K562 (cell line): ENCODE measurements around the gene MAP4K4. TPM values are rescaled to one million over a fixed set of nuclear protein-coding genes. Genes with fewer than 3 reads are reported as not detected.

ENCODE experiments used
- CBFA2T3 ChIP-seq: fragments of 450-650 bp; IDR thresholded peaks from 2 replicates; pipeline ENCODE4 v1.6.1; 2017
- ELK1 ChIP-seq: sonication (generic); formaldehyde crosslinking; IDR thresholded peaks from 2 replicates; pipeline ENCODE4 v1.8.1; 2022; ENCODE audit warnings: missing genetic modification reagents
- ETV5 ChIP-seq: sonication (generic); formaldehyde crosslinking; IDR thresholded peaks from 2 replicates; pipeline ENCODE4 v1.4.0; 2020; ENCODE audit warnings: low read depth, mild to moderate bottlenecking, missing genetic modification reagents
- KDM1A ChIP-seq, 2 experiments: fragments of 450-650 bp; IDR thresholded peaks; 2 replicates each; pipeline ENCODE4 v1.6.1; 2016; ENCODE audit warnings: mild to moderate bottlenecking in 2 of 2
- KLF6 ChIP-seq: fragments of 250-450 bp; sonication (Bioruptor Pico); IDR thresholded peaks from 2 replicates; pipeline ENCODE4 v1.4.0; 2020; ENCODE audit warnings: mild to moderate bottlenecking, moderate library complexity, borderline replicate concordance
- MEF2D ChIP-seq: conservative IDR thresholded peaks from 2 replicates; pipeline ENCODE4 v1.6.1; 2016; ENCODE audit warnings: low read depth, missing genetic modification characterization, missing compliant biosample characterization
- MLLT1 ChIP-seq, 2 experiments: fragments of 450-650 bp; IDR thresholded peaks; 2 replicates each; pipeline ENCODE4 v1.6.1; 2016
- RFX1 ChIP-seq: fragments of 450-650 bp; IDR thresholded peaks from 2 replicates; pipeline ENCODE4 v1.6.1; 2016; ENCODE audit warnings: mild to moderate bottlenecking, moderate library complexity
- STAT5B ChIP-seq: fragments of 250-450 bp; sonication (Bioruptor Pico); IDR thresholded peaks from 2 replicates; pipeline ENCODE4 v1.8.0; 2021; ENCODE audit warnings: mild to moderate bottlenecking, inconsistent platforms
- ZBTB9 ChIP-seq: fragments of 450-650 bp; formaldehyde crosslinking; IDR thresholded peaks from 2 replicates; pipeline ENCODE4 v1.4.0; 2020; ENCODE audit warnings: mild to moderate bottlenecking, moderate library complexity
- ZC3H11A ChIP-seq: IDR thresholded peaks from 2 replicates; pipeline ENCODE4 v1.6.1; 2012; ENCODE audit warnings: low read depth, low read length, improper control_type of control experiment
- ZNF140 ChIP-seq: fragments of 250-450 bp; sonication (Bioruptor Pico); IDR thresholded peaks from 2 replicates; pipeline ENCODE4 v1.8.0; 2021; ENCODE audit warnings: moderate library complexity, mild to moderate bottlenecking, inconsistent platforms
- ZNF197 ChIP-seq: fragments of 200-800 bp; sonication (Bioruptor generic); IDR thresholded peaks from 2 replicates; pipeline ENCODE4 v1.6.1; 2016; ENCODE audit warnings: low read depth, missing genetic modification characterization, missing compliant biosample characterization
- ZNF263 ChIP-seq: sonication (generic); formaldehyde crosslinking; IDR thresholded peaks from 2 replicates; pipeline ENCODE4 v1.8.0; 2022; ENCODE audit warnings: mild to moderate bottlenecking, missing genetic modification reagents, borderline replicate concordance
- polyA plus RNA-seq, 8 experiments: library from polyadenylated mRNA; depleted of rRNA in 4 of 8; stranded (reverse) in 5 of 8; unstranded in 3 of 8; fragments of >200 nt; fragmentation: Nextera tagmentation in 2 of 8; fragmentation: Illumina TruSeq in 1 of 8; extraction: Ambion mirVana in 2 of 8; extraction: Trizol in 1 of 8; gene quantifications; 2 replicates each; pipeline versions ENCODE4 v1.2.1 to v1.2.3, GENCODE V29; 2011 to 2014; ENCODE audit warnings: inconsistent platforms in 1 of 8, missing spikeins in 1 of 8
- total RNA-seq, 7 experiments: library from RNA; depleted of rRNA in 6 of 7; stranded (reverse); fragments of >200 nt in 6 of 7; fragmentation: Illumina TruSeq in 2 of 7; extraction: Trizol in 2 of 7; gene quantifications; 2 replicates each; pipeline versions ENCODE4 v1.2.1 to v1.2.3, GENCODE V29; 2011 to 2021; ENCODE audit warnings: low replicate concordance in 1 of 7
- TF ChIP-seq, protein P1 (sequence below): sonication (generic); formaldehyde crosslinking; IDR thresholded peaks from 2 replicates; pipeline ENCODE4 v1.8.0; 2023; ENCODE audit warnings: missing genetic modification reagents, mild to moderate bottlenecking, borderline replicate concordance
- TF ChIP-seq, protein P2 (sequence below): sonication (generic); formaldehyde crosslinking; IDR thresholded peaks from 2 replicates; pipeline ENCODE4 v1.4.0; 2020; ENCODE audit warnings: mild to moderate bottlenecking, missing genetic modification reagents

MAP4K4 gene
- total and polyA plus RNA-seq, 9 of the 15 experiments (the other 6 are each of a cell fraction or from before 2014, with no cell fraction given) = 7.6 to 76.4 (median 50.6) TPM

DNA sequence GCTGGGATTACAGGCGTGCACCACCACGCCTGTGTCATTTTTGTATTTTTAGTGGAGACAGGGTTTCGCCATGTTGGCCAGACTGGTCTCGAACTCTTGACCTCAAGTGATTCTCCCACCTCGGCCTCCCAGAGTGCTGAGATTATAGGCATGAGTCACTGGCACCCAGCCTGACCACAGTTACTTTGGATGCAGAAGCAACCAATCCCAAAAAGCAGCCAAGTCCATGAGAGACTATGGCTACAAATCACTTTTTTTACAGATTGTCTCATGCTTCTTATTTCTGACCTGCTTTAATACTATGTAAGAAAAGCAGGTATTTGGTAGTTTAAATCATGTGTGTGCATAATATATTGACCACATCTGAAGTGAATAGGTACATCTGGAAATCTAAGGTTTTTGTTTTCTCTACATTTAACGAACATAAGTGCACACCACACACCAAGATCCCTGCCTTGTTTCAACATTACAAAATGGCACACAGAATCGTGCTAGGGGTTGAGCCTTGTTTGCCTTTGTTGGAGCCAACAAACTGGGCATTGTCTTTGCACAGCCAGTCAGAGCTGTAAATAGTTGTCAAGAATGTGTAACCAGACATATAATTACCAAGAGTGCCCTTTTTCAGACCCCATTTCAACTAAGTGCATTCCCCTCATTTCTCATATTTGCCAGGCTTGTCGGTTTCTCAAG lies 18.3 kb upstream of the MAP4K4 start (continued):
- TF ChIP-seq, protein P1, sequence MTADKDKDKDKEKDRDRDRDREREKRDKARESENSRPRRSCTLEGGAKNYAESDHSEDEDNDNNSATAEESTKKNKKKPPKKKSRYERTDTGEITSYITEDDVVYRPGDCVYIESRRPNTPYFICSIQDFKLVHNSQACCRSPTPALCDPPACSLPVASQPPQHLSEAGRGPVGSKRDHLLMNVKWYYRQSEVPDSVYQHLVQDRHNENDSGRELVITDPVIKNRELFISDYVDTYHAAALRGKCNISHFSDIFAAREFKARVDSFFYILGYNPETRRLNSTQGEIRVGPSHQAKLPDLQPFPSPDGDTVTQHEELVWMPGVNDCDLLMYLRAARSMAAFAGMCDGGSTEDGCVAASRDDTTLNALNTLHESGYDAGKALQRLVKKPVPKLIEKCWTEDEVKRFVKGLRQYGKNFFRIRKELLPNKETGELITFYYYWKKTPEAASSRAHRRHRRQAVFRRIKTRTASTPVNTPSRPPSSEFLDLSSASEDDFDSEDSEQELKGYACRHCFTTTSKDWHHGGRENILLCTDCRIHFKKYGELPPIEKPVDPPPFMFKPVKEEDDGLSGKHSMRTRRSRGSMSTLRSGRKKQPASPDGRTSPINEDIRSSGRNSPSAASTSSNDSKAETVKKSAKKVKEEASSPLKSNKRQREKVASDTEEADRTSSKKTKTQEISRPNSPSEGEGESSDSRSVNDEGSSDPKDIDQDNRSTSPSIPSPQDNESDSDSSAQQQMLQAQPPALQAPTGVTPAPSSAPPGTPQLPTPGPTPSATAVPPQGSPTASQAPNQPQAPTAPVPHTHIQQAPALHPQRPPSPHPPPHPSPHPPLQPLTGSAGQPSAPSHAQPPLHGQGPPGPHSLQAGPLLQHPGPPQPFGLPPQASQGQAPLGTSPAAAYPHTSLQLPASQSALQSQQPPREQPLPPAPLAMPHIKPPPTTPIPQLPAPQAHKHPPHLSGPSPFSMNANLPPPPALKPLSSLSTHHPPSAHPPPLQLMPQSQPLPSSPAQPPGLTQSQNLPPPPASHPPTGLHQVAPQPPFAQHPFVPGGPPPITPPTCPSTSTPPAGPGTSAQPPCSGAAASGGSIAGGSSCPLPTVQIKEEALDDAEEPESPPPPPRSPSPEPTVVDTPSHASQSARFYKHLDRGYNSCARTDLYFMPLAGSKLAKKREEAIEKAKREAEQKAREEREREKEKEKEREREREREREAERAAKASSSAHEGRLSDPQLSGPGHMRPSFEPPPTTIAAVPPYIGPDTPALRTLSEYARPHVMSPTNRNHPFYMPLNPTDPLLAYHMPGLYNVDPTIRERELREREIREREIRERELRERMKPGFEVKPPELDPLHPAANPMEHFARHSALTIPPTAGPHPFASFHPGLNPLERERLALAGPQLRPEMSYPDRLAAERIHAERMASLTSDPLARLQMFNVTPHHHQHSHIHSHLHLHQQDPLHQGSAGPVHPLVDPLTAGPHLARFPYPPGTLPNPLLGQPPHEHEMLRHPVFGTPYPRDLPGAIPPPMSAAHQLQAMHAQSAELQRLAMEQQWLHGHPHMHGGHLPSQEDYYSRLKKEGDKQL (CRISPR knock-in tag) = no peak
- TF ChIP-seq ZBTB9 (no peak), MLLT1 (IDR thresholded peaks at IDR 0.05) (no peak), KLF6 (CRISPR knock-in tag) (no peak), KDM1A (IDR thresholded peaks at IDR 0.05) (peak; percentile 82 to 84; a peak in 3 of 4 replicates), ZC3H11A (no peak), RFX1 (no peak), ELK1 (CRISPR knock-in tag) (no peak), CBFA2T3 (peak; percentile 19; the same call in 1 of the 2 replicates), ETV5 (CRISPR knock-in tag) (no peak), ZNF140 (no peak), ZNF197 (CRISPR knock-in tag) (no peak), STAT5B (no peak), ZNF263 (no peak), MEF2D (tag) (no peak)
- TF ChIP-seq, protein P2, sequence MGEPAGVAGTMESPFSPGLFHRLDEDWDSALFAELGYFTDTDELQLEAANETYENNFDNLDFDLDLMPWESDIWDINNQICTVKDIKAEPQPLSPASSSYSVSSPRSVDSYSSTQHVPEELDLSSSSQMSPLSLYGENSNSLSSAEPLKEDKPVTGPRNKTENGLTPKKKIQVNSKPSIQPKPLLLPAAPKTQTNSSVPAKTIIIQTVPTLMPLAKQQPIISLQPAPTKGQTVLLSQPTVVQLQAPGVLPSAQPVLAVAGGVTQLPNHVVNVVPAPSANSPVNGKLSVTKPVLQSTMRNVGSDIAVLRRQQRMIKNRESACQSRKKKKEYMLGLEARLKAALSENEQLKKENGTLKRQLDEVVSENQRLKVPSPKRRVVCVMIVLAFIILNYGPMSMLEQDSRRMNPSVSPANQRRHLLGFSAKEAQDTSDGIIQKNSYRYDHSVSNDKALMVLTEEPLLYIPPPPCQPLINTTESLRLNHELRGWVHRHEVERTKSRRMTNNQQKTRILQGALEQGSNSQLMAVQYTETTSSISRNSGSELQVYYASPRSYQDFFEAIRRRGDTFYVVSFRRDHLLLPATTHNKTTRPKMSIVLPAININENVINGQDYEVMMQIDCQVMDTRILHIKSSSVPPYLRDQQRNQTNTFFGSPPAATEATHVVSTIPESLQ (CRISPR knock-in tag) = no peak
